ENCODE measurements around the gene SLC30A4. TPM values are rescaled to one million over a fixed set of nuclear protein-coding genes. Genes with fewer than 3 reads are reported as not detected.

Gene SLC30A4
- total and polyA plus RNA-seq, 2 of the 8 experiments (the other 6 are each of a cell fraction or from before 2014, with no cell fraction given): under 0.01 to 0.07 TPM

- H2BK20ac ChIP-seq (ENCODE audit: low read length): no peak overlapping the region
- no peak overlapping the region for H2BK15ac ChIP-seq (ENCODE audit: low read length)
- ChIA-PET CTCF (ENCODE audit: partially characterized antibody) (no interaction called here), POLR2A (ENCODE audit: partially characterized antibody) (no interaction called here)
- no peaks in the 10 kb centered on the region for H3K36me3 ChIP-seq (ENCODE audit: control insufficient read depth in 2 of 4, insufficient read depth in 4 of 4, low read length in 3 of 4)
- H4K91ac ChIP-seq (replicated peaks; ENCODE audit: insufficient read length, low read length): no peak overlapping the region
- no peak overlapping the region for H3K4ac ChIP-seq (replicated peaks; ENCODE audit: insufficient read length, low read depth, low read length)
- no peak overlapping the region for H2BK5ac ChIP-seq (ENCODE audit: low read depth, low read length)
- H2AFZ ChIP-seq (ENCODE audit: low read length): no peak overlapping the region
- FAIRE-seq: no peak
- no peak overlapping the region for H3K23ac ChIP-seq (ENCODE audit: insufficient read length)
- TF ChIP-seq CHD2 (IDR thresholded peaks at IDR 0.05; ENCODE audit: low read length): no peak
- no peak for TF ChIP-seq E2F6 (IDR thresholded peaks at IDR 0.05)
- no peak for TF ChIP-seq SP1 (IDR thresholded peaks at IDR 0.05; ENCODE audit: low read depth, low read length)
- no peak for TF ChIP-seq RFX5 (IDR thresholded peaks at IDR 0.05; ENCODE audit: borderline replicate concordance, low read depth, low read length)
- TF ChIP-seq FOSL1 (IDR thresholded peaks at IDR 0.05; ENCODE audit: insufficient read depth, low read depth, low read length): no peak
- TF ChIP-seq ASH2L (IDR thresholded peaks at IDR 0.05; ENCODE audit: low read length): no peak
- TF ChIP-seq ATF3 (IDR thresholded peaks at IDR 0.05; ENCODE audit: insufficient read depth, low read depth, low read length): no peak
- no peak for TF ChIP-seq CBX8 (IDR thresholded peaks at IDR 0.05; ENCODE audit: borderline replicate concordance, low read depth, low read length)
- no peak for TF ChIP-seq SIN3A (conservative IDR thresholded peaks at IDR 0.05 in 1 of 2, IDR thresholded peaks at IDR 0.05 in 1 of 2; ENCODE audit: low read depth in 1 of 2, low read length in 2 of 2)
- no peak for TF ChIP-seq POU5F1 (IDR thresholded peaks at IDR 0.05; ENCODE audit: low read depth, low read length)
- no peak for TF ChIP-seq NRF1 (IDR thresholded peaks at IDR 0.05; ENCODE audit: low read depth, low read length)
- TF ChIP-seq POLR2AphosphoS5 (IDR thresholded peaks at IDR 0.05; ENCODE audit: low read depth, low read length): no peak
- TF ChIP-seq GABPA (IDR thresholded peaks at IDR 0.05; ENCODE audit: borderline replicate concordance, insufficient read depth, low read length): no peak
- H3K79me1 ChIP-seq (ENCODE audit: low read depth, low read length): no peaks in the 10 kb centered on the region
- no peak overlapping the region for H2BK12ac ChIP-seq (ENCODE audit: low read depth, low read length)
- no peak overlapping the region for H3K56ac ChIP-seq (replicated peaks; ENCODE audit: insufficient read length, low read depth, low read length)
- no peak overlapping the region for H4K8ac ChIP-seq (ENCODE audit: extremely low read depth, insufficient read depth, low read length)
- no peak overlapping the region for H3K9ac ChIP-seq (replicated peaks in 1 of 4; ENCODE audit: extremely low read depth in 1 of 4, low read depth in 3 of 4, low read length in 3 of 4)
- WGBS, 2 experiments (ENCODE audit: extremely low coverage in 1 of 2, insufficient coverage in 1 of 2, insufficient read length in 1 of 2, insufficient replicate concordance in 2 of 2, low coverage in 1 of 2, low lambda C conversion rate in 2 of 2, missing lambda C conversion rate in 1 of 2): 90% methylated on average over 2 of the region's 2 CpGs; no CpG with 5 or more reads in 1 of the 2 experiments
- H3K4me1 ChIP-seq (replicated peaks in 1 of 4; ENCODE audit: control insufficient read depth in 3 of 4, insufficient read depth in 4 of 4, low read length in 3 of 4): no peaks in the 10 kb centered on the region
- peaks cover 3 to 22% (median 13%) of the 10 kb centered on the region in 4 experiments; a peak in 6 of 7 replicates for H3K27me3 ChIP-seq (replicated peaks in 1 of 4; ENCODE audit: control insufficient read depth in 3 of 4, extremely low read depth in 1 of 4, insufficient read depth in 3 of 4, low read length in 3 of 4)
- no peaks in the 10 kb centered on the region for H3K23me2 ChIP-seq (ENCODE audit: low read depth, low read length)
- H3K27ac ChIP-seq (ENCODE audit: low read depth, low read length): no peak overlapping the region
- H2AK5ac ChIP-seq (ENCODE audit: low read depth, low read length): no peak overlapping the region
- no peak overlapping the region for H3K4me3 ChIP-seq (ENCODE audit: extremely low read depth in 1 of 4, insufficient read depth in 2 of 4, low read depth in 3 of 4, low read length in 4 of 4)
- H3K9me3 ChIP-seq (ENCODE audit: insufficient read depth in 2 of 2, low read depth in 1 of 2, low read length in 1 of 2): no peaks in the 10 kb centered on the region
- no peak overlapping the region for H4K5ac ChIP-seq (ENCODE audit: insufficient read length, low read depth, low read length)
- no peak overlapping the region for H3K14ac ChIP-seq (ENCODE audit: insufficient read length)
- H3K18ac ChIP-seq (ENCODE audit: extremely low read depth, low read length): no peak overlapping the region
- H3K4me2 ChIP-seq (ENCODE audit: insufficient read depth in 1 of 2, low read depth in 2 of 2, low read length in 2 of 2): no peak overlapping the region
- H4K20me1 ChIP-seq (replicated peaks in 1 of 2; ENCODE audit: control insufficient read depth in 1 of 2, insufficient read depth in 2 of 2, low read length in 2 of 2): no peaks in the 10 kb centered on the region
- no peaks in the 10 kb centered on the region for H3K79me2 ChIP-seq (ENCODE audit: control insufficient read depth in 1 of 2, insufficient read depth in 2 of 2, low read length in 2 of 2)
- no peak overlapping the region for H2BK120ac ChIP-seq (replicated peaks; ENCODE audit: low read depth, low read length)
- DNase-seq (ENCODE audit: low read depth in 1 of 2, low spot score in 2 of 2): no peak
Observed at GRCh38 chr15:45434078-45434567, 88.4 kb downstream of the SLC30A4 start.

Data from H1 (cell line).